B cell (primary cell): ENCODE measurements around the gene NCK2. TPM values are rescaled to one million over a fixed set of nuclear protein-coding genes. Genes with fewer than 3 reads are reported as not detected.

Source experiments
- ATAC-seq: fragments of 200-7000 bp; cut with Tn5 transposase; one replicate; pipeline ENCODE4 v1.10.0; 2021; ENCODE audit warnings: low read depth, mild to moderate bottlenecking, moderate number of reproducible peaks, moderate library complexity
- CTCF ChIA-PET: fragments of 350-600 bp; sonication (Branson Sonifier 250); formaldehyde crosslinking; loops from one replicate; lab custom pipeline; 2021; ENCODE audit warnings: antibody characterized with exemption, inconsistent platforms; lab: Charles Lee
- POLR2A ChIA-PET: fragments of 350-600 bp; sonication (Branson Sonifier 250); formaldehyde crosslinking; loops from one replicate; lab custom pipeline; 2021; ENCODE audit warnings: antibody characterized with exemption; lab: Charles Lee
- DNase-seq: peaks from one replicate; pipeline ENCODE4 v3.0.0; 2013
- H2AFZ ChIP-seq: 2 replicates; pipeline ENCODE4 v1.6.1; 2012; ENCODE audit warnings: mild to moderate bottlenecking, low read depth, low read length; ENCODE audit not compliant: insufficient read depth, poor library complexity, severe bottlenecking
- H3K27ac ChIP-seq, 2 donors: 1 replicate in 1 of 2; 2 replicates in 1 of 2; pipeline ENCODE4 v1.5.1; 2012 to 2013; ENCODE audit warnings: low read length in 2 of 2, mild to moderate bottlenecking in 2 of 2, moderate library complexity in 1 of 2
- H3K27me3 ChIP-seq, 4 experiments: fragments of 200-600 bp in 1 of 4; sonication (generic) in 1 of 4; replicated peaks in 1 of 4; 1 replicate in 2 of 4; 2 replicates in 2 of 4; pipeline versions ENCODE4 v1.6.1 to v1.7.0; 2013 to 2016; ENCODE audit warnings: low read length in 3 of 4, mild to moderate bottlenecking in 2 of 4, mixed read lengths in 1 of 4, moderate library complexity in 1 of 4; ENCODE audit not compliant: insufficient read depth in 4 of 4, control insufficient read depth in 3 of 4; ENCODE audit errors: control extremely low read depth in 1 of 4
- H3K36me3 ChIP-seq, 2 experiments: replicated peaks in 1 of 2; 1 replicate in 1 of 2; 2 replicates in 1 of 2; pipeline versions ENCODE4 v1.6.1 to v1.7.1; 2013; ENCODE audit warnings: low read length in 1 of 2; ENCODE audit not compliant: insufficient read depth in 2 of 2, control insufficient read depth in 1 of 2; ENCODE audit errors: control extremely low read depth in 1 of 2, extremely low read depth in 1 of 2
- H3K4me1 ChIP-seq, 2 donors: fragments of 200-600 bp in 1 of 2; sonication (generic) in 1 of 2; 1 replicate in 1 of 2; 2 replicates in 1 of 2; pipeline versions ENCODE4 v1.5.1 to v1.6.1; 2013 to 2017; ENCODE audit warnings: low read length in 2 of 2; ENCODE audit not compliant: control insufficient read depth in 2 of 2, insufficient read depth in 2 of 2
- H3K4me2 ChIP-seq: replicated peaks from 2 replicates; pipeline ENCODE3; 2012; ENCODE audit warnings: mild to moderate bottlenecking, low read depth, low read length; ENCODE audit not compliant: poor library complexity, severe bottlenecking
- H3K4me3 ChIP-seq, 5 experiments: fragments of 200-600 bp in 1 of 5; sonication (generic) in 1 of 5; 1 replicate in 3 of 5; 2 replicates in 2 of 5; pipeline versions ENCODE4 v1.5.1 to v1.7.0; 2011 to 2016; ENCODE audit warnings: low read length in 4 of 5, mild to moderate bottlenecking in 4 of 5, low read depth in 2 of 5, control low read depth in 1 of 5, moderate library complexity in 1 of 5; ENCODE audit not compliant: insufficient read depth in 1 of 5; ENCODE audit errors: control extremely low read depth in 1 of 5, extremely low read depth in 1 of 5
- H3K79me2 ChIP-seq: fragments of 200-600 bp; sonication (generic); one replicate; pipeline ENCODE4 v1.6.0; 2016; ENCODE audit warnings: low read length; ENCODE audit not compliant: control insufficient read depth, insufficient read depth
- H3K9ac ChIP-seq: fragments of 200-600 bp; sonication (generic); 2 replicates; pipeline ENCODE4 v1.6.1; 2017; ENCODE audit warnings: mild to moderate bottlenecking, low read length, moderate library complexity
- H3K9me3 ChIP-seq, 3 donors: one replicate each; pipeline versions ENCODE4 v1.6.1 to v1.7.1; 2013; ENCODE audit warnings: low read length in 2 of 3; ENCODE audit not compliant: control insufficient read depth in 2 of 3, insufficient read depth in 1 of 3; ENCODE audit errors: control extremely low read depth in 1 of 3
- H4K20me1 ChIP-seq: 2 replicates; pipeline ENCODE4 v1.6.0; 2012; ENCODE audit warnings: mild to moderate bottlenecking, low read length; ENCODE audit not compliant: insufficient read depth, control insufficient read depth, poor library complexity, severe bottlenecking
- H3K27ac Mint-ChIP-seq: one replicate; pipeline ENCODE4 v1.8.0; 2021; ENCODE audit warnings: mixed read lengths
- H3K27me3 Mint-ChIP-seq: one replicate; pipeline ENCODE4 v1.8.0; 2021; ENCODE audit warnings: mixed read lengths
- H3K4me1 Mint-ChIP-seq: one replicate; pipeline ENCODE4 v1.8.0; 2021; ENCODE audit warnings: mixed read lengths
- H3K4me3 Mint-ChIP-seq: one replicate; pipeline ENCODE4 v1.8.0; 2021; ENCODE audit warnings: mixed read lengths
- H3K9me3 Mint-ChIP-seq: one replicate; pipeline ENCODE4 v1.8.0; 2022; ENCODE audit warnings: mixed read lengths; ENCODE audit not compliant: insufficient read depth
- CTCF ChIP-seq: fragments of 200-600 bp; IDR thresholded peaks from one replicate; pipeline ENCODE4 v1.8.0; 2022; ENCODE audit warnings: antibody characterized with exemption, mild to moderate bottlenecking
- EZH2 ChIP-seq: IDR thresholded peaks from 2 replicates; pipeline ENCODE4 v1.6.1; 2012; ENCODE audit warnings: borderline replicate concordance, low read depth, mild to moderate bottlenecking, moderate library complexity, low read length; ENCODE audit not compliant: insufficient read depth, poor library complexity, severe bottlenecking
- WGBS: methylation state at CpG from one replicate; pipeline ENCODE4 v1.1.5; 2013; ENCODE audit warnings: missing lambda C conversion rate; ENCODE audit not compliant: insufficient coverage; 5-methylcytosine and 5-hydroxymethylcytosine counted together
- intact Hi-C: fragments of 100-400 bp; cut with micrococcal nuclease; formaldehyde crosslinking; loops from one replicate; pipeline ENCODE4 v1.10.0; 2022
- polyA plus RNA-seq: library from polyadenylated mRNA; depleted of rRNA; stranded (reverse); fragments of >200 nt; gene quantifications from 2 replicates; pipeline ENCODE4 v1.2.3, GENCODE V29; 2012
- total RNA-seq, 2 donors: library from RNA; stranded (reverse); fragments of 120-200 nt in 1 of 2; gene quantifications; 1 replicate in 1 of 2; 2 replicates in 1 of 2; pipeline versions ENCODE4 v1.2.3 to v1.2.4, GENCODE V29; 2013 to 2022

NCK2 gene
- total and polyA plus RNA-seq, 2 donors (not counting 1 experiment from before 2014, with no cell fraction given): 64.2 to 72.3 TPM

DNA sequence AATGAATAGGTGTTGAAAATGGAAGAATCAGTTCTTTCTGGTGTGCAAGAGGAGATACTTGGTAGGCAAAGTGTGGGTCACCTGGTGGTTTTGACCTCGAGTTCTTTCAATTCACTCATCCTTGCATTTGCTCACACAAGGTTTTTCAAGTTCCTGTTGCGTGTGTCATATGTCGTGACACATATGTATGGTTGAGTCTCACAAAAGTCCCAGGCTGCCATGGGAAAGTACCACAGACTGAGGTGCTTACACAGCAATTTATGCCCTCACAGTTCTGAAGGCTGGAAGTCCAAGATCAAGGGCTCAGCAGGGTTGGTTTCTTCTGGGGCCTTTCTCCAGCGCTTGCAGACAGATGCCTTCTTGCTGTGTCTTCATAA, 64.4 kb downstream of the NCK2 start:
- peak overlapping the region in 1 of 2 donors; percentile 66 for H3K27ac ChIP-seq
- Mint-ChIP-seq H3K27ac (peak overlapping the region; percentile 47), H3K4me1 (peaks cover 75% of the 10 kb centered on the region), H3K27me3 (no peaks in the 10 kb centered on the region), H3K4me3 (peak overlapping the region; percentile 20), H3K9me3 (no peaks in the 10 kb centered on the region)
- H3K4me2 ChIP-seq: peak overlapping the region; percentile 6
- H4K20me1 ChIP-seq: peaks cover 38% of the 10 kb centered on the region
- WGBS: 46% methylated on average over 3 of the region's 4 CpGs
- H3K79me2 ChIP-seq: peaks cover 98% of the 10 kb centered on the region
- intact Hi-C loops: no loop called here
- TF ChIP-seq CTCF: no peak
- ChIA-PET POLR2A (no interaction called here), CTCF (no interaction called here)
- H3K27me3 ChIP-seq: no peaks in the 10 kb centered on the region
- ATAC-seq (no peak), DNase-seq (peak; percentile 50)
- H2AFZ ChIP-seq: no peak overlapping the region
- H3K4me3 ChIP-seq: no peak overlapping the region
- H3K36me3 ChIP-seq: peaks cover 5 to 9% of the 10 kb centered on the region in 2 experiments
- no peak overlapping the region for H3K9ac ChIP-seq
- peaks cover 49 to 72% of the 10 kb centered on the region in 2 donors for H3K4me1 ChIP-seq
- H3K9me3 ChIP-seq: no peaks in the 10 kb centered on the region

DNA sequence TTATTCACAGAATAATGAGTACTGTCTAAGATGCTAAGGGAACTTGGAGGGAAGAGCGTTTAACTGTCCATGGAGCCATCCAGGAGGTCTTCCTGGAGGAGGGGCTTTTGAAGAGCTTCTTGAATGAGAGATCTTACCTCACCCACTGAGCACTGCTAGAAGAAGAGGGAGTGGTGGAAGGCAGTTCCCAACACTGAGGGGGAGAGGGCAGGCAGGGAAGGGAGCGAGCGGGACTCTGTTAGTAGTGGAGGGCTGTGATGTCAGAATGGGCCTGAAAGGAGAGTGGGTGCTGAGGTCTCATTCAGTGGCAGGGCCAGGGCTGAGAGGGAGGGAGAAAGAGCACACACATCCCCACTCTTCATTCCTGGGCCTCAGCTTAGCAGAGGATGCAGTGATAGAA, 65.0 kb downstream of the NCK2 start:
- no peak overlapping the region for H2AFZ ChIP-seq
- no peaks in the 10 kb centered on the region for H3K9me3 Mint-ChIP-seq
- H4K20me1 ChIP-seq: peaks cover 43% of the 10 kb centered on the region
- H3K4me3 Mint-ChIP-seq: peak overlapping the region; percentile 3
- no peak overlapping the region for H3K9ac ChIP-seq
- H3K4me2 ChIP-seq: peak overlapping the region; percentile 14
- H3K9me3 ChIP-seq: no peaks in the 10 kb centered on the region
- ChIA-PET POLR2A (no interaction called here), CTCF (interaction anchor here (1.1 kb wide), 1 partner anchor 11 kb away, joined by 3 read pairs; no protein-coding TSS in a partner anchor)
- intact Hi-C loops: no loop called here
- peaks cover 98% of the 10 kb centered on the region for H3K79me2 ChIP-seq
- H3K4me1 Mint-ChIP-seq: peaks cover 74% of the 10 kb centered on the region
- peaks cover 43 to 65% of the 10 kb centered on the region in 2 donors for H3K4me1 ChIP-seq
- H3K27me3 ChIP-seq: no peaks in the 10 kb centered on the region
- H3K36me3 ChIP-seq: peaks cover 5 to 9% of the 10 kb centered on the region in 2 experiments
- ATAC-seq (no peak), DNase-seq (no peak)
- no peaks in the 10 kb centered on the region for H3K27me3 Mint-ChIP-seq
- H3K4me3 ChIP-seq: no peak overlapping the region
- WGBS: no CpG with 5 or more reads among the region's 3 CpGs
- H3K27ac ChIP-seq: peak overlapping the region in 1 of 2 donors; percentile 66
- H3K27ac Mint-ChIP-seq: peak overlapping the region; percentile 43
- TF ChIP-seq EZH2 (no peak), CTCF (no peak)
